22Rv1 (cell line): ENCODE data around the gene DISC1.

Experiments used
- H3K27ac ChIP-seq: fragments of 450-650 bp; 2 replicates; pipeline ENCODE4 v1.5.1; 2017
- ZFX ChIP-seq: fragments of 450-650 bp; IDR thresholded peaks from 2 replicates; pipeline ENCODE4 v1.6.1; 2017; ENCODE audit warnings: antibody characterized with exemption, borderline replicate concordance
- TF ChIP-seq, protein P1 (sequence below): fragments of 450-650 bp; IDR thresholded peaks from 2 replicates; pipeline ENCODE4 v1.5.1; 2017; ENCODE audit warnings: mild to moderate bottlenecking

The DISC1 gene

DNA sequence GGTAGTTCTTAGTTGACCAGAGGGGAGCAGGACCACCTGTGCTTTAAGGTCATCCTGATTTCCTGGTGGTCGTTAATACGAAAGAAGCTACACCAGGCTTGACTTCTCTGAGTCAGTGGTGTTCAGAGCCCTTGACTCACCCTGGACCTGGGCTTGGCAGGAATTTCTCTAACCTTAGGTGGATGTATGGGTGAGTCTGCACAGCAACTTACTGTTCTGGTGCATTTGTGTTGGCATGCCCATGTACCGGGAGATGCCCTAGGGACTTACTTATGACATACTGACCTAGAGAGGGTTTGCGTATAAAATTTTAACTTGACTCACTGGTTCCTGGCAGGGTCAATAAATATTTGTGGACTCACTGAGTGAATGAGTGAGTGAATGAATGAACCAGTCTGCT is 304.6 kb downstream of the DISC1 start:
- TF ChIP-seq, protein P1, sequence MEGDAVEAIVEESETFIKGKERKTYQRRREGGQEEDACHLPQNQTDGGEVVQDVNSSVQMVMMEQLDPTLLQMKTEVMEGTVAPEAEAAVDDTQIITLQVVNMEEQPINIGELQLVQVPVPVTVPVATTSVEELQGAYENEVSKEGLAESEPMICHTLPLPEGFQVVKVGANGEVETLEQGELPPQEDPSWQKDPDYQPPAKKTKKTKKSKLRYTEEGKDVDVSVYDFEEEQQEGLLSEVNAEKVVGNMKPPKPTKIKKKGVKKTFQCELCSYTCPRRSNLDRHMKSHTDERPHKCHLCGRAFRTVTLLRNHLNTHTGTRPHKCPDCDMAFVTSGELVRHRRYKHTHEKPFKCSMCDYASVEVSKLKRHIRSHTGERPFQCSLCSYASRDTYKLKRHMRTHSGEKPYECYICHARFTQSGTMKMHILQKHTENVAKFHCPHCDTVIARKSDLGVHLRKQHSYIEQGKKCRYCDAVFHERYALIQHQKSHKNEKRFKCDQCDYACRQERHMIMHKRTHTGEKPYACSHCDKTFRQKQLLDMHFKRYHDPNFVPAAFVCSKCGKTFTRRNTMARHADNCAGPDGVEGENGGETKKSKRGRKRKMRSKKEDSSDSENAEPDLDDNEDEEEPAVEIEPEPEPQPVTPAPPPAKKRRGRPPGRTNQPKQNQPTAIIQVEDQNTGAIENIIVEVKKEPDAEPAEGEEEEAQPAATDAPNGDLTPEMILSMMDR, result no peak
- TF ChIP-seq ZFX, result no peak
- no peak overlapping the region for H3K27ac ChIP-seq

- H3K27ac ChIP-seq, result no peak overlapping the region
- TF ChIP-seq, protein P1, result peak; percentile 84
- TF ChIP-seq ZFX, result no peak
These were observed 305.4 kb downstream of the DISC1 start for GRCh38 chr1:231931846-231932454.

GRCh38 chr1:231933711-231934626 is 307.4 kb downstream of the DISC1 start:
- no peak overlapping the region for H3K27ac ChIP-seq
- TF ChIP-seq ZFX, result no peak
- TF ChIP-seq, protein P1, result no peak

GRCh38 chr1:231934797-231935196 is 308.2 kb downstream of the DISC1 start:
- TF ChIP-seq ZFX, result no peak
- TF ChIP-seq, protein P1, result no peak
- no peak overlapping the region for H3K27ac ChIP-seq

GRCh38 chr1:231935856-231936255 is 309.3 kb downstream of the DISC1 start:
- TF ChIP-seq ZFX, result no peak
- TF ChIP-seq, protein P1, result no peak
- no peak overlapping the region for H3K27ac ChIP-seq

DNA sequence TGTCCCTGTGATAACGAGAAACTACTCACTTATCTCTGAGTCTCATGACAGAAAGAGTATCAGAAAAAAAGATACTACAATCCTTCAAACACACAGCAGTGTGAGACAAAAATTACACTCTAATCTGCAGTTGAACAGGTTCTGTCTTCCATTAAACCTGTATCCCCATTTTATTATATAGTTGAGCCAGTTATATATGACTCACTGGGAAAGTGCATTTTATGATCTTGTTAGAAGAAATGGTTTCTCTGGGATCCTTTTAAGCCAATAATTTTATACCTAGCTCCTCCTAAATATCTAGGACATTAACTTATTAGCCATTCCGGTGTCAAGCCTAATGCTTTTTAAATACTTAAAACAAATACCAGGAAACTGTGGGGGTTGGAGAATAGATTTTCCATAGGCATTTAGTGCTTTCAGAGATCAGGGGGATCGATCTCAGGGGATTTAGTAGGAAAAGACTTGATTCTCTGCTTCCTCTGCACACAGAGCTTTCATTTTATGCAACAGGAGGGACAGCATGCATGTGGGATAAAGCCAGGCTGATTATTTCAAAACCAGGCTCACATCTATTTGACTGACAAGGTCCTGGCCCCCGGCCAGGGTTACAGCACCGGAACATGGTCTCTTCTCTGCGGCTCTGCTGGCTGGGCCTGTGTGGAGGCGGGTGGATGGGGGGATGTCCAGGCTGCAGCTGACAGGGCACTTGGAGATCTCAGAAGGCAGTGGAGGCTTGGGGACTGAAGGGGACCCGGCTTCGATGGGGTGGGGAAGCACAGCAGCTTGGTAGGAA is 310.6 kb downstream of the DISC1 start:
- no peak for TF ChIP-seq ZFX
- TF ChIP-seq, protein P1, result no peak
- H3K27ac ChIP-seq, result no peak overlapping the region
